ENCODE data around the gene ADCK1. TPM values are rescaled to one million over a fixed set of nuclear protein-coding genes. Genes with fewer than 3 reads are reported as not detected.

ADCK1 gene
- total and polyA plus RNA-seq, 4 donors: 5.7 to 8.8 (median 7.0) TPM

GRCh38 chr14:77883131-77883846 lies 83.4 kb downstream of the ADCK1 start:
- no peak overlapping the region for H3K27ac ChIP-seq (ENCODE audit: low read depth in 1 of 2, low read length in 1 of 2)
- TF ChIP-seq CTCF (IDR thresholded peaks at IDR 0.05; ENCODE audit: control extremely low read depth, extremely low read depth): no peak
- H3K4me1 ChIP-seq (ENCODE audit: control insufficient read depth in 5 of 5, insufficient read depth in 5 of 5, low read length in 5 of 5): peaks cover 0 to 5% (median 2%) of the 10 kb centered on the region in 5 donors
- 86 to 92% methylated on average over 7 of the region's 7 CpGs for WGBS, 2 donors
- peaks cover 0 to 3% (median 1%) of the 10 kb centered on the region in 4 donors for H3K36me3 ChIP-seq (ENCODE audit: control insufficient read depth in 4 of 4, insufficient read depth in 4 of 4, low read length in 4 of 4)
- no peak overlapping the region for H3K9ac ChIP-seq (ENCODE audit: insufficient read depth in 1 of 2, low read length in 2 of 2)
- ATAC-seq (ENCODE audit: insufficient read depth, low FRiP score) (no peak), DNase-seq (no peak)
- peaks cover 0 to 2% (median 0%) of the 10 kb centered on the region in 4 donors for H3K9me3 ChIP-seq (ENCODE audit: control insufficient read depth in 4 of 4, insufficient read depth in 3 of 4, low read length in 3 of 4)
- H3K27me3 ChIP-seq (ENCODE audit: control insufficient read depth in 3 of 3, insufficient read depth in 3 of 3, low read length in 2 of 3): no peaks in the 10 kb centered on the region
- H3K4me3 ChIP-seq: no peak overlapping the region

- Histone ChIP-seq H3K27me3 (ENCODE audit: control insufficient read depth in 3 of 3, insufficient read depth in 3 of 3, low read length in 2 of 3) (no peaks in the 10 kb centered on the region), H3K27ac (ENCODE audit: low read depth in 1 of 2, low read length in 1 of 2) (no peak overlapping the region), H3K9me3 (ENCODE audit: control insufficient read depth in 4 of 4, insufficient read depth in 3 of 4, low read length in 3 of 4) (peaks cover 0 to 2% (median 0%) of the 10 kb centered on the region in 4 donors), H3K36me3 (ENCODE audit: control insufficient read depth in 4 of 4, insufficient read depth in 4 of 4, low read length in 4 of 4) (peaks cover 0 to 3% (median 1%) of the 10 kb centered on the region in 4 donors), H3K9ac (ENCODE audit: insufficient read depth in 1 of 2, low read length in 2 of 2) (no peak overlapping the region), H3K4me1 (ENCODE audit: control insufficient read depth in 5 of 5, insufficient read depth in 5 of 5, low read length in 5 of 5) (peaks cover 0 to 5% (median 2%) of the 10 kb centered on the region in 5 donors), H3K4me3 (no peak overlapping the region)
- WGBS, 2 donors: 82 to 89% methylated on average over 2 of the region's 2 CpGs
- ATAC-seq (ENCODE audit: insufficient read depth, low FRiP score) (no peak), DNase-seq (no peak)
- no peak for TF ChIP-seq CTCF (IDR thresholded peaks at IDR 0.05; ENCODE audit: control extremely low read depth, extremely low read depth)
Observed at GRCh38 chr14:77883847-77884238, 83.9 kb downstream of the ADCK1 start.

GRCh38 chr14:77885367-77885766 lies 85.5 kb downstream of the ADCK1 start:
- H3K4me3 ChIP-seq: no peak overlapping the region
- 87 to 93% methylated on average over 3 of the region's 3 CpGs for WGBS, 2 donors
- peaks cover 0 to 5% (median 1%) of the 10 kb centered on the region in 4 donors for H3K36me3 ChIP-seq (ENCODE audit: control insufficient read depth in 4 of 4, insufficient read depth in 4 of 4, low read length in 4 of 4)
- no peak overlapping the region for H3K27ac ChIP-seq (ENCODE audit: low read depth in 1 of 2, low read length in 1 of 2)
- no peak for TF ChIP-seq CTCF (IDR thresholded peaks at IDR 0.05; ENCODE audit: control extremely low read depth, extremely low read depth)
- no peak overlapping the region for H3K9ac ChIP-seq (ENCODE audit: insufficient read depth in 1 of 2, low read length in 2 of 2)
- DNase-seq (no peak), ATAC-seq (ENCODE audit: insufficient read depth, low FRiP score) (no peak)
- H3K4me1 ChIP-seq (ENCODE audit: control insufficient read depth in 5 of 5, insufficient read depth in 5 of 5, low read length in 5 of 5): peaks cover 0 to 5% (median 1%) of the 10 kb centered on the region in 5 donors
- H3K27me3 ChIP-seq (ENCODE audit: control insufficient read depth in 3 of 3, insufficient read depth in 3 of 3, low read length in 2 of 3): no peaks in the 10 kb centered on the region
- peaks cover 0 to 5% (median 0%) of the 10 kb centered on the region in 4 donors for H3K9me3 ChIP-seq (ENCODE audit: control insufficient read depth in 4 of 4, insufficient read depth in 3 of 4, low read length in 3 of 4)

All from lung (tissue), 12 donors.